SKM-1 (cell line): Measurements from ENCODE around the gene GIPC1.
A peak's percentile ranks its signal among the peaks of the same experiment; 100 is the strongest.

Experiments used
- DNase-seq: peaks from one replicate; lab custom pipeline; 2025; ENCODE audit not compliant: unreplicated experiment; lab: John Stamatoyannopoulos, UW

GIPC1 gene

DNA sequence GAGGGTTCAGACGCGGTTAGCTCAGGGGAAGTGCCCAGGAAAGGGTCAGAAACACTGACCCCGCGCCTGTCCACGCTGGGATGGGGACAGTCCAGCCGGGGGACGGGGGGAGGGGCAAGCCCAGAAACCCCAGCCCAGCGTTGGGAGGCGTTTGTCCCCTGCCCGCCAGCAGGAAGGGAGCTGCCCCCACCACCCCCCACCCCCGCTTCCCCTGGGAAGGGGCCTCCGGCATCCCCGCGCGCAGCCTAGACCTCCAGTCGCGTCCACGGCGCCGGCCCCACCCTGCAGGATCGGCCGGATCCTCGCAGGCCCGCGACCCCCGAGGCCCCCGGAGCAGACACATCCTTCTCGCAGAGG lies 277 bp downstream of the GIPC1 start:
- DNase-seq, result no peak

DNA sequence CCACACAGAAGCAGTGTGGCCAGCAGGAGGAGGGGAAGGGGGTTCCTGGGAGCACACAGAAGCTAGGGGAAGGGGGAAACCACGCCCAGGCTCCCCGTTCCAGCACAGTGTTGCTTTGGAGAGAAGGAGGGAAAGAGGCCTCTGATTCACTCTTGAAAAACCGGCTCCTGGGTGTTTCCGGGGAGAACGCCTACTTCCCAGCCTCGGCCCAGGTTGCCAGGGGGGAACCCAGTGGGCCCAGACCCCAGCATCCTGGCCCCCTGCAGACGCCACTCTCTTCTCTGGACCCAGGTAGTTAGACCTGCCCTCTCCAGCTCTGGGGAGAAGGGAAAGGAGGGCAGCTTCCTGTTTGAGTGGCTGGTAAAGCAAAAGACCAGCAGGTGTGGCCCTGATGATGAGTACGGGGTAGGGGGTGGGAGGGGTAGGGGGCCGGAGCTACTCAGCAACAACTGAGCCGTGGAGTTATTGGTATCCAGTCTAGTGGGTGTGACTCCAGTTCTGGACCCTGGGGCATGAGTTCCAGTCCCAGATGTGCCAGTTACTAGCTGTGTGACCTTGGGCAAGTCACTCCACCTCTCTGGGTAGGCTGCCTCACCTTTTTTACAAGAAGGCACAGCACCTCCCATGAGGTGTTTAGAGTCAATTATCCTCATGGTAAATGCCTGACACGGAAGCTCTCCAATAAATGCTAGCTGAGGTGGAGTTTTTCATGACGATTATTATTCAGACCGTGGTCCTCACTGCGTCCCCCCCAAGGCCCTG lies 836 bp downstream of the GIPC1 start:
- no peak for DNase-seq

DNA sequence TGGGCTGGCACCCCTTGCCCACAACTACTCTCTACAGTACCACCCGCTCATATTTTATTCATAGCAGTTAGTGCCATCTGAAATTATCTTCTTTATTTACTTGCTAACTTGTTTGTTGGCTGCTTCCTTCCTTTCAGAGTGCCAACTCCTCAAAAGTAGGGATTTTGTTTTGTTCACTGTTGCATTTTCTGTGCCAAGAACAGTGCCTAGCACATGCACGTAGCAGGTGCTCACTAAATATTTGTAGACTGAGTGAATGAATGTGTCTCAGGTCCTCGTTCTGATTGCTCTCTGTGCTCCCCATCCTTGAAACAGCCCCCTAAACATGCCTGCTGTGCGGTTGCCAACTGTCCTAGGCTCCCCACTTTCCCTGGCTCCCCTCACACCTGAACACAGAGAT lies 1.5 kb downstream of the GIPC1 start:
- DNase-seq, result no peak

DNA sequence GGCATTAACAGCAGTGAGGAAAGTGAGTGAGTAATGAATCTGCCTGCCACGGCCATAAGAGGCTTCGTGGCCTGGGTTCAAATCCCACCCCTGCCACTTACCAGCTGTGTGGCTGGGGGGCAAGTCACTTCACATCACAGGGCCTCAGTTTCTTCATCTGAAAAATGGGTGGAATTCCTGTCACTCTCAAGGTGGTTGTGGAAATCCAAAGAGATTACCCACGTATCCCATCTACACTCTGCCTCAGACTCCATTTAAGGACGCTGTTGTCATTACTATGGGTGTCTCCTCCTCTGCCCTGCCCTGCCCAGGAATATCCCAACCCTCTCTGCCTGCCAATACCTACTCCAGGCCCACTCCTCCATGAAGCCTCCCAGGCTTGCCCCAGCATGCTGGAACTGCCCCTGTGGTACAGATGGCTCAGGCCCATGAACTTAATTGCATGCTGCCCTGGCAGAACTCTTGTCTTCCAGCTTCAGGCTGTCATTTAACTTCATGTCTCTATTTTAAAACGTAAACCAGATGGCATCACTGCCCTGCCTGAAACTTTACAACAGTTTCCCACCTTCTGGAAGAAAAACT lies 3.1 kb downstream of the GIPC1 start:
- DNase-seq, result no peak

GRCh38 chr19:14487370-14488125 lies 8.4 kb downstream of the GIPC1 start:
- DNase-seq, result no peak

DNA sequence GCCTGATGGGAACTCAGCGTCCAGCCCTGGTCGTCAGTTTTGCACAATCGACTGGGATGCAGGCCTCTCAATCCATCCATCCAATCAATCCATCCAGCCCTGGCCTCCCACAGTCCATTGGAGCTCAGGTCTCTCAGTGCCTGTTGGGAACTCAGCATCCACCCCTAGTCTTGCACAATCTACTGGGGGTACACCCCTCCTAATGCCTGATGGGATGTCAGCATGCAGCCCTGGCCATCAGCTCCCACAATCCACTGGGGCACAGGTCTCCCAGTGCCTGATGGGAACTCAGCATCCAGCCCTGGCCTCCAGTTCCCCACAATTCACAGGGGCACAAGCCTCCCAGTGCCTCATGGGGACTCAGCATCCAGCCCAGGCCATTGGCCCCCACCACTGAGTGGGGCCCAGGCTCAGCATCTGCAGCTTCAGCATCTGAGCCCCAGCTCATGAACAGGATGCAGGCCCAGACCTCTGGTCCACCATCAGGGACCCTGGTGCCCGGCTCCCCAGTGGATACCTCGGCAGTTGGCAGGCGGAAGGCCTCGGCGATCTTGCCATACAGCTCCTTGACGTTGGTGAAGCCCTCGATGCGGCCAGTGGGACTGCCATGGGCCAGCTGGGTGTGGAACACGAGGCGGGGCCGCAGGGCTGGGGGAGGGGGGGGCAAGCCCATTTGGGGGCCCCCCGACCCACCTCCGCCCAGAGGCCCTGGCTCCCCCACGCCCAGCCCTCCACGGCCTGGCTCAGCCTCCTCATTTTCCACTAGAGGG lies 13.6 kb downstream of the GIPC1 start:
- no peak for DNase-seq

DNA sequence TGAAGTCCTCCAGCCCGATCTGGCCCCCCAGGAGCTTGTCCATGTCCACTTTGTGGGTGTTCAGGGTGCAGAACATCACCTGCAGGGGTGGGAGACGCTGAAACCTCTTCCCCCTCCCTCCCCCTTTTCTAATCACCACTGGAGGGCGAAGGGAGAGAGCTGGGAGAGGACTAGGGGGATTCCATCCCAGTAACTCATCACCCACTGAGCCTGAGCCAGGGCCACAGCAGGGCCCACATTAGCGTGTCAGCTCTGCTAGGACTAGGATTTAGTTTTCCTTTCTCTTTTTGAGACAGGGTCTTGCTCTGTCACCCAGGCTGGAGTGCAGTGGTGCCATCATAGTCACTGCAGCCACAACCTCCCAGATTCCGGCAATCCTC lies 15.2 kb downstream of the GIPC1 start:
- DNase-seq, result no peak

DNA sequence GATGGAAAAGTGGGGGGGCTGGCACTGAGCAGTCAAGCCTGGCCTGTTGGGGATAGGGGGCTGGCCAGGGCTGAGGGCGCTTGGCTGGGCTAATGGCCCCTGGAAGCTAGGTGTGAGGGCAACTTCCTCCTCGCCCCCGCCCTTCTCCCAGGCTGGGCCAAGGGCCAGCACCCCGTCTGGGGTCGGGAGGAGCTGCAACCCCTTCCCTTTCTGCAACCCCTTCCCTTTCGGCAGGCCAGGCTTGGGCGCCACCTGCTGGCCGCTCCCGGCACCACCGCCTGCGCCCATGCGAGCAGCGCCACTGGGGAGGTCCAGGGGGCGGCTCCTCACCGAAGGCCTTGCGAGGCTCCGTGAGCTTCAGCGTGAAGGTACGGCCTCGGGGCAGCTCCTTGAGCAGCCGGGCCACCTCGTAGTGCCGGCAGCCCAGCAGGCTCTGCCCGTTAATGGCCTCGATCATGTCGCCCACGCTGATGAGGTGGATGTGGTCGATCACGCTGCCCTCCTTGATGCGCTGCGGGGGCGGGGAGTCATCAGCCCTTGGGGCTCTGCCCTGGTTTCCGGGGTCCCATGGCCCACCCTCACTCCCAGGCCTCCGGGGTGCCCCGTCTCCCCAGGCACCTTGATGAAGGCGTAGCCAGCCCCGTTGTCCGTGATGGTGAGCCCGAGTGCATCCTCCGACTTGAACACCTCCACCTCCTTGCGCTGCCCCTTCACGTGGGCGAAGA lies 15.8 kb downstream of the GIPC1 start:
- peak; percentile 39 for DNase-seq

DNA sequence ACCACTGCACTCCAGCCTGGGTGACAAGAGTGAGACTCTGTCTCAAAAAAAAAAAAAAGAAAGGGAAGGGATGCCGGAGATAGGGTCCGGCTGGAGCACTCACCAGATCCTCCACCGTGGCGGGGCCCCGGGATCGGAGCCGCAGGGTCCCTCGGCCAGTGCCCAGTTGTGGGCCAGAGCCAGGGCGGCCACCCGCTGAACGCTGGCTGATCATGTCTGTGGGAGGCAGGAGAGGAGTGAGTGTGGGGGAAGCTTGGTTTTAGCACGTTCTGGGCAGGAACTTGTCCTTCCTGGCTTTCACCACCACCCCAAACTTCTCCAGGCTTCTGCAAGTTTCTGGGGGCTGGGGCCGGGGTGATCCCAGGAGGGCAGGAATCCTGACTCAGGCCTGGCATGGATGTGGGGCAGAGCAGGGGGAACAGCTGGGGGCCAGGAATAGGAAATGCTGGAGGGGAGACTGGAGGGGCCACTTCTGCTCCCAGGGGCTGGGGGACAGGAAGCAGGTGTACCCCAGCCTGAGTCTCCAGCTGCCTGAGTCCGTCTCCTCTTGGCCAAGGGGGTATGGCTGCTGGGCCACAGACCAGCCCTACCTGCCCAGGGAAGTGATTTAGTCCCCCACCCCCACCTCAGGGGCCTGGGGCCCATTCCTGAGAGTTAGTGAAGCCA lies 16.5 kb downstream of the GIPC1 start:
- no peak for DNase-seq

- no peak for DNase-seq
These were observed 17.8 kb downstream of the GIPC1 start for GRCh38 chr19:14478113-14478545.

DNA sequence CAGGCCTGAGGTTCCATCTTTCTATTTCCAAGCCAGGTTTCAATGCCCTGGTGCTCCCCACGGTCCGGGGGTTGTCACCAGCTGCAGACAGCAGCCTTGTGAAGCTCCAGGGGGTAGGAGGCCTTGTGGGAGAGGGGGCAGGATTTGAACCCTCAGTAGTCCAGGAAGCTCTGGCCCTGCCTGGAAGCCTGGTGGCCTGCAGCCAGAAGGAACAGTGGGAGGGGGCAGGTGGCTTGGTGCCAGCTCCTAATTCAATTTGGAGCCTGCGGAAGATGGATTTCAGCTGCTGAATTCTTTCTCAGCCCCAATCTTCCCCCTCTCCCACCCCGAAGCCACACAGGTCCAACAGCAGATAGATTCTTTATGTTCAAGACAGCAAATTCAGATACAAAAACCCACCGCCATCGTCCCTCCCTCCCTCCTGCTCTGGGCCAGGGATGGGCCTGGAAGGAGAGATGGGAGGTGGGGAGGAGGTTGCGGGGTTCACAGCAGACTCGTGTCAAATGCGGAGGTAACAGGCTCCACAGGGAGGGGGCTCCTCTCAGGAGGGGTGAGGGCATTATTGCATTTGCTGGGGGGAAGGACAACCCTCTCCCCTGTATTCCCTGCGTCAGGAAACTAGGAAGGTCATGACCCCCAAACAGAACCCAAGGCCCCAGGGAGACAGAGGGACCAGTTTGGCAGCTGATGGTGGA lies 18.4 kb downstream of the GIPC1 start:
- DNase-seq, result no peak

DNA sequence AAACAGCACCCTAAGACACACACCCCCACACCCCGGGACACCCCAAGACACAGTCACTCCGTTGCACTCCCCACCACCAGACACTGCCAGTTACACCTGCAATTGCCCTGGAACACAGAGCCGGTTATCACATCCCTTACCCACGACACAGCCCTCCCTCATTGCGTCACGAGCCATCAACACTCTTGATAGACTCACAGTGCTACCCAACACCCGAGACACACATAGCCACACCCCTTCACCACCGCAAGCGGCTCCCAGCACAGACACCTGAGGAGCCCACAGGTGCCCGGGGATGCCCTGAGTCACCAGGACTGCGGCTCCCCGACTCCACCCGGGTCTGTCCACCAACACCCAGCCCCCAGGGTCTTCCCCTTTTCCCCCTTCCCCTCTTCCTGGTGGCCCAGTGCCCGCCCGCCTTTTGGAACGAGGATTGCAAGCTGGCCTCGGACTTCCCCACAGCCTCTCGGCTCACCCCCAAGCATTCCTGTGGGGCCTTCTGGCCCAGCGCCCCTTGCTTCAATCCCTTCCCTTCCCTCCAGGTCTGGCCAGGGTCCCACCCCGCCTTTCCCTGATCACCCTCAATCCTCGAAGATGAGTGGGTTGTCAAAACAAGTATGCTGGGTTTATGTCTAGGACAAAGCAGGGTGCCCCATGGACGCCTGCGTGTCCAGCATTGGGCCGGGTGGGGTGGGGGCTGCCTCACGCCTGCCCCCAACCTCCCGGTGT lies 19.1 kb downstream of the GIPC1 start:
- no peak for DNase-seq

DNA sequence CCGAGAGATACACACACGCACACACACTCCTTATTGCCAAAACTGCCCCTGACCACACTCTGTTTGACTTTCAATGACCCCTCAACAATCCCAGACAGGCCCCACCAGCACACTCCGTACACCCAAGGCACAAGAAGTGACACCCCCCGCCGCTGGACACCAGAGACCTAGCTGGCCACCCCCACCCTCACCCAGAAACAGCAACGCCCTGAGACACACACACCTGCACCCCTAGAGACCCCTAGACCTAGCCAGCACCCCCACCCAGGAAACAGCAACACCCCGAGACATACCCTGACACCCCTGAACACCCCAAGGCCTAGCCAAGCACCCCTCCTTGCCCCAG lies 19.6 kb downstream of the GIPC1 start:
- no peak for DNase-seq

- no peak for DNase-seq
These were observed 20.5 kb downstream of the GIPC1 start, which contains the start of gene PTGER1 for GRCh38 chr19:14475251-14476073. Gene PTGER1, minus strand, starts transcription at chr19:14475354. Its CDS starts 1,034 bp downstream, at chr19:14474320.

DNA sequence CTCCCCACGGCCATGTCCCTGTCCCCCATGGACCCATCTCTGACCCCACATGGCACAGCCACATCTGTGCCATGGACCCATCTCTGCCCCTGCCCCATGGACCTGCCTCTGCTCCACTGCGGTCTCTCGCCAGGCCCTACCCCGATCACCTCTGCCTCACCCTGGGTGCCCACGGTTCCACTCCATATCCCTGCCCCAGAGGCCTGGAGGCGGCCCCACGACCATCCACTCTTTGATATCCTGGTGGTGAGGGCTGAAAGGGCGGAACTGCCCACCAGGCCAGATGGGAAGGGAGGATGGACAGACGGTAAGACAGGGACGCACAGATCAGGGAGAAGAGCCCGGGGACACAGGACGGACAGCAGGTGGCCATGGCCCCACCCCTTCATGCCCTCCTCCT lies 21.1 kb downstream of the GIPC1 start:
- DNase-seq, result no peak

DNA sequence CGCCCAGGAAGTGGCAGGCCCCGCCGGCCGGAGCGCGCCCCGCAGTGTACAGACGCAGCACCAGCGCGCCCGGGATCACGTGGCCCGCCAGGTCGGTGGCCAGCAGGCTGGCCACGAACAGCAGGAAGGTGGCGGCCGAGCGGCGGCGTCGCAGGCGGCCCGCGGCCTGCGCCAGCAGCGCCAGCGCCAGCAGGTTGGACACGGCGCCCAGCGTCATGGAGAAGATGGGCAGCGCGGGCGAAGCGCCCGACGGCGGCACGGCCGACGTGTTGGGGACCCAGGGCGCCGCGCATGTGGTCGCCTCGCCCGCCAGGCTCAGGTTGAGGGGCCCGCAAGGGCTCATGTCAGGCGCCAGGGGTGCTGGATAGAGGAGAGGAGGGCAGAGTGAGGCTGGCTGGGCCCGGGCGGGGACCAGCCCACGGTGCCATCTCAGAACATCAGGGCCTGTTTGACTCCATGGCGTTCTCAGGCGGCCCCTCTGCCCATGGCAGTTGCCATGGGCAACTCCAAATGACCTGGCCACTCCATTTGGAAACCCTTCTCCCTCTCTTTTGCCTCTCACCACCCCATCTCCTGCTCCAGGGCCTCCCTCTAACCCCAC lies 21.8 kb downstream of the GIPC1 start:
- no peak for DNase-seq

GRCh38 chr19:14473073-14473977 lies 22.6 kb downstream of the GIPC1 start:
- no peak for DNase-seq
